Measurements from ENCODE around the gene SLCO4A1.
A peak's percentile ranks its signal among the peaks of the same experiment; 100 is the strongest.

The SLCO4A1 gene

DNA sequence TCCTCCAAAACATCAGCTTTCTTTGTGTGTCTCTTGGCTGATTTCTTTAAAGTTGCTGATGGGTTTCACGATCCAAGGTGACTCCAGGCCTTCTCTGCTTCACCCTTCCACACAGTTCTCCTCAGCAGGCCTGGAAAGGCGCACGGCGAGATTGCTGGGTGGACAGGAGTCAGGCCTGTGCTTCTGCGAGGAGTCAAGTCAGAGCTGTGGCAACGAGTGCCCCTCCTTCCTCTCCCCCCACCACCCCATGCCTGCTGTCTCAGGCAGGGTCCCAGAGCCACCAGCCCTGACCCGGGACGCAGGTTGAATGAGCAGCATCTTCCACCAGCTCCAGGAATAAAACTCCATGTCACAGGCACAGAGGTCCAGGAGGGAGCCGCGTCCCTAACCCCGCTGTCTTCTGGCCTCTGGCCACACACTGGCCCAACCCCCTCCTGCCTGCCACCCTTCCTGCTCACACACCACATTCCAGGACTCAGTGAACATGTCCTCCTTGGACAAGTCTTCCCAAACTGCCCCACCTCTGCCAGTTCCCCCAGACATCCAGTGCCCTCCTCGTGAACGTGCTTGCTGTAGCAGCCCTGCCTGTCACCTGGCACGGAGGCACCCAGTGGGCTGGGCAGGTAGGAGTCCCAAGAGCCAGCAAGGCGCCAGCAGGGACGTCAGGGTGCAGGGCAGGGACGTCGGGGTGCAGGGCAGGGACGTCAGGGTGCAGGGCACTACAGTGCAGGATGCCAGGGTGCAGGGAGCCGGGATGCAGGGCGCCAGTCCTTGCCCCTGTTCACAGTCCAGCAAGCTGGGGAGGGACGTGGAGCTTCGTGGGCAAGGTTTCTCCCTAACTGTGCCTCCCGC is 59.1 kb downstream of the SLCO4A1 start:
- TF ChIP-seq, protein P1, sequence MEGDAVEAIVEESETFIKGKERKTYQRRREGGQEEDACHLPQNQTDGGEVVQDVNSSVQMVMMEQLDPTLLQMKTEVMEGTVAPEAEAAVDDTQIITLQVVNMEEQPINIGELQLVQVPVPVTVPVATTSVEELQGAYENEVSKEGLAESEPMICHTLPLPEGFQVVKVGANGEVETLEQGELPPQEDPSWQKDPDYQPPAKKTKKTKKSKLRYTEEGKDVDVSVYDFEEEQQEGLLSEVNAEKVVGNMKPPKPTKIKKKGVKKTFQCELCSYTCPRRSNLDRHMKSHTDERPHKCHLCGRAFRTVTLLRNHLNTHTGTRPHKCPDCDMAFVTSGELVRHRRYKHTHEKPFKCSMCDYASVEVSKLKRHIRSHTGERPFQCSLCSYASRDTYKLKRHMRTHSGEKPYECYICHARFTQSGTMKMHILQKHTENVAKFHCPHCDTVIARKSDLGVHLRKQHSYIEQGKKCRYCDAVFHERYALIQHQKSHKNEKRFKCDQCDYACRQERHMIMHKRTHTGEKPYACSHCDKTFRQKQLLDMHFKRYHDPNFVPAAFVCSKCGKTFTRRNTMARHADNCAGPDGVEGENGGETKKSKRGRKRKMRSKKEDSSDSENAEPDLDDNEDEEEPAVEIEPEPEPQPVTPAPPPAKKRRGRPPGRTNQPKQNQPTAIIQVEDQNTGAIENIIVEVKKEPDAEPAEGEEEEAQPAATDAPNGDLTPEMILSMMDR (IDR thresholded peaks at IDR 0.05; ENCODE audit: low read depth, low read length, missing control alignments) = no peak

DNA sequence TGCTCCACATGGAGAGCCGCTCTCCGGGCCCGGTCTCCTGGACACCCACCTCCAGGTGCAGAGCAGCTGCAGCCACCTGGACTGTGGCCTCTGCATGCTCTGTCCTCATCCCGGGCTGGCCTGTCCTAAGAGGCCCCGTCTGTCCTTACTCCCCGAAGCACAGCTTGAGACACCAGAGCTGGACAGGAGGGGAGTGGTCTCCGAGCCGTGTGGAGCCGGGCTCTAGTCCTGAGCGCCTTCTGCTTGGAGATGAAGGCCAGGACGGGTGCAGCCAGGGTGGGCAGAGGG is 59.7 kb downstream of the SLCO4A1 start:
- TF ChIP-seq, protein P1 (IDR thresholded peaks at IDR 0.05; ENCODE audit: low read depth, low read length, missing control alignments) = no peak

More for the DNA sequence above, 59.1 kb downstream of the SLCO4A1 start:
- no peak overlapping the region for H3K4me3 ChIP-seq (replicated peaks; ENCODE audit: low read depth, low read length)
- DNase-seq (ENCODE audit: extremely low read depth, low read depth) = no peak

DNA sequence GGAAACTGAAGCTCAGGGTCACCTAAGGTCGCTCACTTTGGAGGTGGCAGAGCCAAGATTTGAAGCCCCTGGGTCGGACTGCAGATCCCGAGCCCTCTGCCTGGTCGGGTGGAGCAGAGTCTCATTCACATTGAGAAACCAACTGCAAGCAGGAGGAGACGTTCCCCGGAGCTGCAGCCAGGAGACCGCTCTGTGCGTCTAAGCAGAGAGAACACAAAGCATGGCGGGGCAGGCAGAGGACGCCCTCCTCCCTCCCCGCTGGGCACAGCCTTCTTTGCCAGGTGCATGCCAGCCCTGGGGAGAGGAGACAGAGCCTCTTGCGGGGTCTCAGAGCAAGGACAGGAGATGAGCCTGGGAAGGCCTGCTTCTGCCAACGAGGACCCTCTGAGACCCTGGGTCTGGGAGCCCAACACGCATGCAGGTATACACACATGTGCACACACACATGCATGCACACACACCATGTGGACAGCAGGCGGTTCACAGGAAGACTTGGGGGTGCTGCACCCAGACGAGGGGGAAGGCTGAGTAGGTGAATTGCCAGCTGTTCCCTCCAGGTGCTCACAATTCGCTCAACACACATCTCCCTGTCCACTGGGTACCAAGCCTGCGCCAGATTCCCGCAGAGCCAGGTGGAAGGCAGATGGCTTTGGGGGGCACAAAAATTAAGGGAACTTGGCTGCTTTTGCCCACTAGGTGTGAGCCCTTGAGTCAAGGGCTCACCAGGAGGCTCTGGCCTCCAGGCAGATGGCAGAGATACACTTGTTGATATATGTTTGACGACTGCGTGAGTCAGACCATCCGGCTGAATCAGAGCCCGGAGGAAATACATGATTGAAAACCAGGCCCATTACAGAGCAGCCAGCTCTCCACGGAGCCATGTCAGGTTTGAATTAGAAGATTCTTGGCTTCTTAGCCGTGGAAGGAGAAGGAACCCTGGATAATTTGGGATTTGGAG is 60.9 kb downstream of the SLCO4A1 start:
- peak; percentile 85 for DNase-seq (ENCODE audit: extremely low read depth, low read depth)
- TF ChIP-seq, protein P1 (IDR thresholded peaks at IDR 0.05; ENCODE audit: low read depth, low read length, missing control alignments) = peak; percentile 45

More for the DNA sequence above, 59.7 kb downstream of the SLCO4A1 start:
- no peak for DNase-seq (ENCODE audit: extremely low read depth, low read depth)
- H3K4me3 ChIP-seq (replicated peaks; ENCODE audit: low read depth, low read length) = no peak overlapping the region

DNA sequence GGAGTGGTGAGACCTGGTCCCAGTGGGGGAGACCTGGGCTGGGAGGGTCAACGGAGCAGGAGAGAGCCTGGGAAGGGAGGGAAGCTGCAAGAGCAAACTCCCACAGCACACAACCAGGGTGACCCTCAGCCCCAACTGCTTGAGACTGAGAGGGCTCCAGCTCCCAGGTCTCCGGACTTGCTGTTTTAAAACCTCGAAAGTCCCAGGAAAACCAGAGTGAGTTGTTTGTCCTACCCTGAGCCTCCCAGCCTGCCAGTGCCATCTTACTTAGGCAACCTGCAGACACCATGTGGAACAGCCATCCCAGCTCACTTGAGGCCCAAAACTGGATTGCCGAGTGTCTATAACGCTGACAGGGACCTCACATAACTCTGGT is 61.5 kb downstream of the SLCO4A1 start:
- TF ChIP-seq, protein P1 (IDR thresholded peaks at IDR 0.05; ENCODE audit: low read depth, low read length, missing control alignments) = no peak
- DNase-seq (ENCODE audit: extremely low read depth, low read depth) = no peak
- H3K4me3 ChIP-seq (replicated peaks; ENCODE audit: low read depth, low read length) = no peak overlapping the region

More for the DNA sequence above, 60.9 kb downstream of the SLCO4A1 start:
- H3K4me3 ChIP-seq (replicated peaks; ENCODE audit: low read depth, low read length) = no peak overlapping the region

DNA sequence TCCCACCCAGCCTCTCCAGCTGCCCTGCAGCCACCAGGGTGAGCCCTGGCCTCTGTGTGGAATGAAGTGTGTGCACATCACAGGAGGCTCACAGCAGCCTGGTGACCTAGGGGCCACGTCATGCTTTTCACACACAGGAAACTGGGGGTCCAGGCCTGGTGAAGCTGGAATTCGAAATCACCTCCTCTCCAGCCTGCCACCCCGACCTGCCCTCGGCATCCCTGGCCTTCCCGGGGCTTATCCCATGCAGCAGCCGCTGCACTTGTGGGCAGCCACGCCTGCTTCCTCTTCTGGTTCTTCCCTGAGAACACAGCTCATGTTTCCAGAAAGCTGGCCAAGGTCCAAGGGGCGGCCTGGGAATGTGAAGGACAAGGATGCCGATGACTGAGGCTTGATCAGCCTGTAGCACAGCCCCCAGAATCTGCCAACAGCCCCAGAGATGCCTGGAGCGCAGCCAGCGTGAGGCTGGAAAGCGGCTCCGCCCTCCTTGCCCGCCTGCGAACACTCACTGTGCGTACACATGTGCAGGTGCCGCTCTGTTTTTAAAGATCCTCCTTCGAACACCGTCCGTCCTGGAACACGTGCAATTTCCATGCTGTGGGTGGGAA is 62.1 kb downstream of the SLCO4A1 start:
- H3K4me3 ChIP-seq (replicated peaks; ENCODE audit: low read depth, low read length) = no peak overlapping the region
- TF ChIP-seq, protein P1 (IDR thresholded peaks at IDR 0.05; ENCODE audit: low read depth, low read length, missing control alignments) = peak; percentile 21
- peak; percentile 91 for DNase-seq (ENCODE audit: extremely low read depth, low read depth)

DNA sequence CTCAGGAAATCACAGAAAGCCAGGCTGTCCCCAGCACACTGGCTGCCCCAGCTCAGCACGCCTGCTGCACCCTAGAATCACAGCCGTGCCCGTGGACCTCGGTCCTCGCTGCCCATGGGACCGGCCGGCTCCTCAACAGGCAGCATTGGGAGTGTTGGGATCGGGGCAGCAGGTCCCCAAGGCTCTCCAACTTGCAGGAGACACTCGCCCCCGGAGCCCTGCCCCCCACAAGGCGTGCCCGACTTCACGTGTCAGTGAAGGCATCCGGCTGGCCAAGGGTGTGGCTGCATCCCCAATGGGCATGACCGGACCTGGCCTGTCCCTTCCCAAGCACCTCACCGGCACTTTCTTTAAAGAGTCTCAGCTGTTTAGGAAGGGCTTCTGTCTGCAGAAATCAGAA is 63.3 kb downstream of the SLCO4A1 start:
- no peak for DNase-seq (ENCODE audit: extremely low read depth, low read depth)
- TF ChIP-seq, protein P1 (IDR thresholded peaks at IDR 0.05; ENCODE audit: low read depth, low read length, missing control alignments) = no peak
- H3K4me3 ChIP-seq (replicated peaks; ENCODE audit: low read depth, low read length) = no peak overlapping the region

All from HFF-Myc (cell line).